Neuronal stem cell (in vitro differentiated cells): Measurements from ENCODE around the gene ZNF701.

Source experiments
- DNase-seq: peaks from one replicate; pipeline ENCODE4 v3.0.0-alpha.2; 2013; ENCODE audit warnings: low spot score
- H2AFZ ChIP-seq: one replicate; pipeline ENCODE4 v1.6.1; 2013; ENCODE audit warnings: mild to moderate bottlenecking, low read length, inconsistent platforms
- H2AK5ac ChIP-seq: 2 replicates; pipeline ENCODE4 v1.6.1; 2013; ENCODE audit warnings: low read depth, mild to moderate bottlenecking, inconsistent platforms, low read length, moderate library complexity, mixed read lengths
- H2BK120ac ChIP-seq: 2 replicates; pipeline ENCODE4 v1.6.1; 2013; ENCODE audit warnings: low read depth, mild to moderate bottlenecking, inconsistent platforms, low read length, moderate library complexity, mixed read lengths
- H2BK12ac ChIP-seq: one replicate; pipeline ENCODE4 v1.6.1; 2013; ENCODE audit warnings: low read length, inconsistent platforms
- H2BK15ac ChIP-seq: 2 replicates; pipeline ENCODE4 v1.6.1; 2013; ENCODE audit warnings: mild to moderate bottlenecking, low read length, inconsistent platforms, mixed read lengths
- H2BK5ac ChIP-seq: one replicate; pipeline ENCODE4 v1.6.1; 2013; ENCODE audit warnings: inconsistent platforms, mild to moderate bottlenecking, low read length, moderate library complexity
- H3K14ac ChIP-seq: one replicate; pipeline ENCODE4 v1.6.1; 2013; ENCODE audit warnings: low read length, inconsistent platforms
- H3K18ac ChIP-seq: 2 replicates; pipeline ENCODE4 v1.6.1; 2013; ENCODE audit warnings: low read length, inconsistent platforms
- H3K23ac ChIP-seq: 2 replicates; pipeline ENCODE4 v1.6.1; 2013; ENCODE audit warnings: low read depth, mild to moderate bottlenecking, mixed read lengths, low read length, inconsistent platforms; ENCODE audit not compliant: poor library complexity
- H3K27ac ChIP-seq: replicated peaks from 3 replicates; pipeline ENCODE4 v1.5.1; 2013; ENCODE audit warnings: low read length, inconsistent platforms
- H3K27me3 ChIP-seq, 3 experiments: 2 replicates each; pipeline ENCODE4 v1.6.1; 2013; ENCODE audit warnings: low read length in 3 of 3, mild to moderate bottlenecking in 2 of 3, inconsistent platforms in 1 of 3, low read depth in 1 of 3, mixed read lengths in 1 of 3, moderate library complexity in 1 of 3; ENCODE audit not compliant: control insufficient read depth in 3 of 3, insufficient read depth in 3 of 3
- H3K36me3 ChIP-seq, 2 donors: replicated peaks in 1 of 2; 2 replicates each; pipeline ENCODE4 v1.6.1; 2013; ENCODE audit warnings: low read length in 2 of 2; ENCODE audit not compliant: control insufficient read depth in 2 of 2, insufficient read depth in 2 of 2
- H3K4ac ChIP-seq: 2 replicates; pipeline ENCODE4 v1.6.1; 2013; ENCODE audit warnings: inconsistent platforms, mild to moderate bottlenecking, low read length, moderate library complexity
- H3K4me1 ChIP-seq, 2 donors: 1 replicate in 1 of 2; 2 replicates in 1 of 2; pipeline ENCODE4 v1.6.1; 2013; ENCODE audit warnings: low read length in 2 of 2, low read depth in 1 of 2; ENCODE audit not compliant: control insufficient read depth in 2 of 2, insufficient read depth in 1 of 2
- H3K4me2 ChIP-seq: one replicate; pipeline ENCODE4 v1.6.1; 2013; ENCODE audit warnings: mild to moderate bottlenecking, low read length, inconsistent platforms; ENCODE audit not compliant: insufficient read depth, poor library complexity, severe bottlenecking
- H3K4me3 ChIP-seq, 2 donors: 2 replicates each; pipeline ENCODE4 v1.5.1; 2013; ENCODE audit warnings: low read length in 2 of 2, mild to moderate bottlenecking in 2 of 2, inconsistent platforms in 1 of 2, moderate library complexity in 1 of 2
- H3K79me1 ChIP-seq: one replicate; pipeline ENCODE4 v1.6.1; 2013; ENCODE audit warnings: low read depth, mild to moderate bottlenecking, inconsistent platforms, low read length, moderate library complexity
- H3K9ac ChIP-seq: one replicate; pipeline ENCODE4 v1.6.1; 2013; ENCODE audit warnings: mild to moderate bottlenecking, low read depth, low read length, inconsistent platforms; ENCODE audit not compliant: poor library complexity
- H3K9me3 ChIP-seq, 2 donors: replicated peaks in 1 of 2; 2 replicates each; pipeline versions ENCODE3 to v1.6.1; 2013; ENCODE audit warnings: low read length in 2 of 2, mild to moderate bottlenecking in 2 of 2, inconsistent platforms in 1 of 2, low read depth in 1 of 2, mixed read lengths in 1 of 2, moderate library complexity in 1 of 2; ENCODE audit not compliant: control insufficient read depth in 2 of 2, insufficient read depth in 1 of 2
- H4K8ac ChIP-seq: one replicate; pipeline ENCODE4 v1.6.1; 2013; ENCODE audit warnings: low read depth, mild to moderate bottlenecking, inconsistent platforms, low read length, moderate library complexity
- H4K91ac ChIP-seq: one replicate; pipeline ENCODE4 v1.6.1; 2013; ENCODE audit warnings: low read length, low read depth, mild to moderate bottlenecking, inconsistent platforms; ENCODE audit not compliant: poor library complexity
- WGBS, 2 donors: extraction: QIAGEN DNeasy Blood & Tissue Kit; methylation state at CpG; one replicate each; pipeline ENCODE4 v1.1.7; 2013; ENCODE audit warnings: missing lambda C conversion rate in 2 of 2, mixed read lengths in 1 of 2; ENCODE audit not compliant: insufficient read length in 2 of 2, insufficient replicate concordance in 1 of 2; ENCODE audit errors: extremely low coverage in 2 of 2; 5-methylcytosine and 5-hydroxymethylcytosine counted together

ZNF701 gene

GRCh38 chr19:52584736-52585440 is 14.8 kb downstream of the ZNF701 start:
- H3K4ac ChIP-seq: no peak overlapping the region
- no peak overlapping the region for H3K9ac ChIP-seq
- WGBS, 2 donors: no CpG with 5 or more reads among the region's 39 CpGs

GRCh38 chr19:52585604-52586003 is 15.5 kb downstream of the ZNF701 start:
- H4K8ac ChIP-seq: no peak overlapping the region
- H2BK120ac ChIP-seq: no peak overlapping the region
- H3K14ac ChIP-seq: no peak overlapping the region
- no peak overlapping the region for H2BK15ac ChIP-seq
- no peak overlapping the region for H3K4me3 ChIP-seq
- no peak overlapping the region for H3K27ac ChIP-seq
- WGBS, 2 donors: no CpG with 5 or more reads among the region's 6 CpGs
- no peak overlapping the region for H3K18ac ChIP-seq
- peaks cover 21 to 81% of the 10 kb centered on the region in 2 donors for H3K36me3 ChIP-seq
- H3K4me1 ChIP-seq: no peaks in the 10 kb centered on the region
- H3K4ac ChIP-seq: no peak overlapping the region
- no peak overlapping the region for H2BK5ac ChIP-seq
- H3K23ac ChIP-seq: no peak overlapping the region
- no peak overlapping the region for H2BK12ac ChIP-seq
- peaks cover 10 to 45% of the 10 kb centered on the region in 2 donors for H3K9me3 ChIP-seq
- H3K79me1 ChIP-seq: peaks cover 3% of the 10 kb centered on the region
- no peak for DNase-seq
- no peaks in the 10 kb centered on the region for H3K27me3 ChIP-seq
- H3K9ac ChIP-seq: no peak overlapping the region
- no peak overlapping the region for H4K91ac ChIP-seq
- H2AFZ ChIP-seq: no peak overlapping the region
- no peak overlapping the region for H3K4me2 ChIP-seq
- no peak overlapping the region for H2AK5ac ChIP-seq

More at GRCh38 chr19:52584736-52585440, 14.8 kb downstream of the ZNF701 start:
- peaks cover 10 to 47% of the 10 kb centered on the region in 2 donors for H3K9me3 ChIP-seq
- H3K4me1 ChIP-seq: no peaks in the 10 kb centered on the region
- H3K14ac ChIP-seq: no peak overlapping the region
- no peak for DNase-seq
- H2AK5ac ChIP-seq: no peak overlapping the region
- H3K4me3 ChIP-seq: no peak overlapping the region
- no peak overlapping the region for H3K18ac ChIP-seq
- no peak overlapping the region for H3K4me2 ChIP-seq
- peak overlapping the region; percentile 43 for H4K8ac ChIP-seq
- H4K91ac ChIP-seq: no peak overlapping the region
- H2AFZ ChIP-seq: no peak overlapping the region
- no peak overlapping the region for H2BK15ac ChIP-seq
- no peak overlapping the region for H3K27ac ChIP-seq
- H2BK120ac ChIP-seq: no peak overlapping the region
- H3K27me3 ChIP-seq: no peaks in the 10 kb centered on the region
- H2BK12ac ChIP-seq: no peak overlapping the region
- no peak overlapping the region for H3K23ac ChIP-seq
- H2BK5ac ChIP-seq: no peak overlapping the region
- peaks cover 1% of the 10 kb centered on the region for H3K79me1 ChIP-seq
- H3K36me3 ChIP-seq: peaks cover 20 to 81% of the 10 kb centered on the region in 2 donors

GRCh38 chr19:52590728-52591127 is 20.6 kb downstream of the ZNF701 start:
- no peak overlapping the region for H2BK120ac ChIP-seq
- no peak overlapping the region for H2BK12ac ChIP-seq
- H3K4me2 ChIP-seq: no peak overlapping the region
- no peak for DNase-seq
- no peak overlapping the region for H3K23ac ChIP-seq
- no peak overlapping the region for H2BK5ac ChIP-seq
- H4K91ac ChIP-seq: no peak overlapping the region
- H3K27me3 ChIP-seq: no peaks in the 10 kb centered on the region
- H3K4ac ChIP-seq: no peak overlapping the region
- H3K27ac ChIP-seq: no peak overlapping the region
- H3K9me3 ChIP-seq: peaks cover 0 to 21% of the 10 kb centered on the region in 2 donors
- no peak overlapping the region for H3K18ac ChIP-seq
- H2AK5ac ChIP-seq: no peak overlapping the region
- no peaks in the 10 kb centered on the region for H3K4me1 ChIP-seq
- H3K14ac ChIP-seq: no peak overlapping the region
- H3K4me3 ChIP-seq: no peak overlapping the region
- H2BK15ac ChIP-seq: no peak overlapping the region
- no CpG with 5 or more reads among the region's 5 CpGs for WGBS, 2 donors
- no peak overlapping the region for H4K8ac ChIP-seq
- H3K9ac ChIP-seq: no peak overlapping the region
- peaks cover 9 to 58% of the 10 kb centered on the region in 2 donors for H3K36me3 ChIP-seq
- H2AFZ ChIP-seq: no peak overlapping the region
- peaks cover 3% of the 10 kb centered on the region for H3K79me1 ChIP-seq

- H2AFZ ChIP-seq: no peak overlapping the region
- no peak overlapping the region for H3K27ac ChIP-seq
- no peak overlapping the region for H2BK15ac ChIP-seq
- no peak overlapping the region for H3K18ac ChIP-seq
- H3K9me3 ChIP-seq: peaks cover 4 to 33% of the 10 kb centered on the region in 2 donors
- no peaks in the 10 kb centered on the region for H3K4me1 ChIP-seq
- no peak overlapping the region for H2BK12ac ChIP-seq
- H3K23ac ChIP-seq: no peak overlapping the region
- no peak overlapping the region for H3K4ac ChIP-seq
- no peak overlapping the region for H2BK120ac ChIP-seq
- H3K27me3 ChIP-seq: no peaks in the 10 kb centered on the region
- H3K36me3 ChIP-seq: peaks cover 16 to 62% of the 10 kb centered on the region in 2 donors
- no peak overlapping the region for H3K4me2 ChIP-seq
- no peak overlapping the region for H2BK5ac ChIP-seq
- no peak for DNase-seq
- H4K8ac ChIP-seq: no peak overlapping the region
- H3K79me1 ChIP-seq: peaks cover 1% of the 10 kb centered on the region
- no peak overlapping the region for H2AK5ac ChIP-seq
- H3K14ac ChIP-seq: no peak overlapping the region
- WGBS, 2 donors: no CpG with 5 or more reads among the region's 3 CpGs
- H3K4me3 ChIP-seq: no peak overlapping the region
- no peak overlapping the region for H3K9ac ChIP-seq
- no peak overlapping the region for H4K91ac ChIP-seq
These were observed 22.2 kb downstream of the ZNF701 start for GRCh38 chr19:52592301-52592700.
